ENCODE data around the gene PANX2. TPM values are rescaled to one million over a fixed set of nuclear protein-coding genes. Genes with fewer than 3 reads are reported as not detected.
A peak's percentile ranks its signal among the peaks of the same experiment; 100 is the strongest.

Gene PANX2
- total and polyA plus RNA-seq, 2 of the 13 experiments (the other 11 are each of a cell fraction or from before 2014, with no cell fraction given) = 0.15 to 1.1 TPM

- TF ChIP-seq IKZF5 (CRISPR knock-in tag; IDR thresholded peaks at IDR 0.05) (no peak), ZNF318 (CRISPR knock-in tag; IDR thresholded peaks at IDR 0.05) (no peak), THRA (CRISPR knock-in tag; IDR thresholded peaks at IDR 0.05; ENCODE audit: borderline replicate concordance) (no peak), SALL1 (CRISPR knock-in tag; IDR thresholded peaks at IDR 0.05) (peak; percentile 65), MXD1 (CRISPR knock-in tag; IDR thresholded peaks at IDR 0.05) (no peak; the same call in 1 of the 2 replicates), ZNF431 (CRISPR knock-in tag; IDR thresholded peaks at IDR 0.05; ENCODE audit: borderline replicate concordance, low read depth) (0 out of 2 replicates have a peak, but pooled peaks have one; percentile 39), FLYWCH1 (CRISPR knock-in tag; IDR thresholded peaks at IDR 0.05) (no peak), ZFP91 (CRISPR knock-in tag; IDR thresholded peaks at IDR 0.05; ENCODE audit: borderline replicate concordance) (peak; percentile 62; the same call in 1 of the 2 replicates), ZBTB26 (CRISPR knock-in tag; IDR thresholded peaks at IDR 0.05; ENCODE audit: borderline replicate concordance) (no peak), TBX3 (IDR thresholded peaks at IDR 0.05; ENCODE audit: borderline replicate concordance) (peak; percentile 53; the same call in 1 of the 2 replicates), ZFP1 (CRISPR knock-in tag; IDR thresholded peaks at IDR 0.05) (no peak), SOX13 (IDR thresholded peaks at IDR 0.05) (no peak), SOX13 (CRISPR knock-in tag; conservative IDR thresholded peaks at IDR 0.05 in 1 of 2, IDR thresholded peaks at IDR 0.05 in 1 of 2) (peak in 1 of 2 experiments; percentile 11; a peak in 1 of 4 replicates), KAT7 (CRISPR knock-in tag; IDR thresholded peaks at IDR 0.05; ENCODE audit: borderline replicate concordance) (no peak), DMAP1 (CRISPR knock-in tag; IDR thresholded peaks at IDR 0.05) (peak; percentile 41; the same call in 1 of the 2 replicates)
These were observed 1.5 kb downstream of the PANX2 start (continued) for GRCh38 chr22:50171965-50172421.

All from HepG2 (cell line).